ENCODE measurements around the gene SEMA4G. TPM values are rescaled to one million over a fixed set of nuclear protein-coding genes. Genes with fewer than 3 reads are reported as not detected.

The SEMA4G gene
- total and polyA plus RNA-seq, 2 of the 8 experiments (the other 6 are each of a cell fraction or from before 2014, with no cell fraction given): 7.1 to 18.2 TPM

DNA sequence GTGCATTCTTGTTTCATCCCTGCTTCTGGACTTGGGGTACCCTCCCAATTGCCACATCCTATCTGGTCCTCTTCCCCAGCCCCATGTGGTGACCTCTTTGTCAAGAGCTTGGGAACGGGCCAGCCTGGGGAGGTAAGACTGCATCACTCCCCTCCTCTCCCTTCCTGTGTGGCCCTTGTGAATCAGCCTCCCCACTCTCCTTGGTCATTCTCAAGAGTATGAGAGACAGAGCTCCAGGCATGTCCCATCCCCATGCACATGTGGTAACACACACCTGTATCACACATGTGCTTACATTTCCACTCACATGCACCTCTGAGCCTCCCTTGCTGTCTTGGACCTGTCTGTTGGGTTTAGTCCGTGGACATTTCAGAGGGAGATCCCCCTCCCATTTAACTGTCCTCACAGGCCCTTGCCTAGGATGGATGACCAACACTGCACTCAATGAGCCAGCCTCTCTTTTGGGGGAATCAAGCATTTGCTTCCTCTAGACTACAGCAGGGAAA is 15.4 kb downstream of the SEMA4G start (continued):
- TF ChIP-seq, protein P1, sequence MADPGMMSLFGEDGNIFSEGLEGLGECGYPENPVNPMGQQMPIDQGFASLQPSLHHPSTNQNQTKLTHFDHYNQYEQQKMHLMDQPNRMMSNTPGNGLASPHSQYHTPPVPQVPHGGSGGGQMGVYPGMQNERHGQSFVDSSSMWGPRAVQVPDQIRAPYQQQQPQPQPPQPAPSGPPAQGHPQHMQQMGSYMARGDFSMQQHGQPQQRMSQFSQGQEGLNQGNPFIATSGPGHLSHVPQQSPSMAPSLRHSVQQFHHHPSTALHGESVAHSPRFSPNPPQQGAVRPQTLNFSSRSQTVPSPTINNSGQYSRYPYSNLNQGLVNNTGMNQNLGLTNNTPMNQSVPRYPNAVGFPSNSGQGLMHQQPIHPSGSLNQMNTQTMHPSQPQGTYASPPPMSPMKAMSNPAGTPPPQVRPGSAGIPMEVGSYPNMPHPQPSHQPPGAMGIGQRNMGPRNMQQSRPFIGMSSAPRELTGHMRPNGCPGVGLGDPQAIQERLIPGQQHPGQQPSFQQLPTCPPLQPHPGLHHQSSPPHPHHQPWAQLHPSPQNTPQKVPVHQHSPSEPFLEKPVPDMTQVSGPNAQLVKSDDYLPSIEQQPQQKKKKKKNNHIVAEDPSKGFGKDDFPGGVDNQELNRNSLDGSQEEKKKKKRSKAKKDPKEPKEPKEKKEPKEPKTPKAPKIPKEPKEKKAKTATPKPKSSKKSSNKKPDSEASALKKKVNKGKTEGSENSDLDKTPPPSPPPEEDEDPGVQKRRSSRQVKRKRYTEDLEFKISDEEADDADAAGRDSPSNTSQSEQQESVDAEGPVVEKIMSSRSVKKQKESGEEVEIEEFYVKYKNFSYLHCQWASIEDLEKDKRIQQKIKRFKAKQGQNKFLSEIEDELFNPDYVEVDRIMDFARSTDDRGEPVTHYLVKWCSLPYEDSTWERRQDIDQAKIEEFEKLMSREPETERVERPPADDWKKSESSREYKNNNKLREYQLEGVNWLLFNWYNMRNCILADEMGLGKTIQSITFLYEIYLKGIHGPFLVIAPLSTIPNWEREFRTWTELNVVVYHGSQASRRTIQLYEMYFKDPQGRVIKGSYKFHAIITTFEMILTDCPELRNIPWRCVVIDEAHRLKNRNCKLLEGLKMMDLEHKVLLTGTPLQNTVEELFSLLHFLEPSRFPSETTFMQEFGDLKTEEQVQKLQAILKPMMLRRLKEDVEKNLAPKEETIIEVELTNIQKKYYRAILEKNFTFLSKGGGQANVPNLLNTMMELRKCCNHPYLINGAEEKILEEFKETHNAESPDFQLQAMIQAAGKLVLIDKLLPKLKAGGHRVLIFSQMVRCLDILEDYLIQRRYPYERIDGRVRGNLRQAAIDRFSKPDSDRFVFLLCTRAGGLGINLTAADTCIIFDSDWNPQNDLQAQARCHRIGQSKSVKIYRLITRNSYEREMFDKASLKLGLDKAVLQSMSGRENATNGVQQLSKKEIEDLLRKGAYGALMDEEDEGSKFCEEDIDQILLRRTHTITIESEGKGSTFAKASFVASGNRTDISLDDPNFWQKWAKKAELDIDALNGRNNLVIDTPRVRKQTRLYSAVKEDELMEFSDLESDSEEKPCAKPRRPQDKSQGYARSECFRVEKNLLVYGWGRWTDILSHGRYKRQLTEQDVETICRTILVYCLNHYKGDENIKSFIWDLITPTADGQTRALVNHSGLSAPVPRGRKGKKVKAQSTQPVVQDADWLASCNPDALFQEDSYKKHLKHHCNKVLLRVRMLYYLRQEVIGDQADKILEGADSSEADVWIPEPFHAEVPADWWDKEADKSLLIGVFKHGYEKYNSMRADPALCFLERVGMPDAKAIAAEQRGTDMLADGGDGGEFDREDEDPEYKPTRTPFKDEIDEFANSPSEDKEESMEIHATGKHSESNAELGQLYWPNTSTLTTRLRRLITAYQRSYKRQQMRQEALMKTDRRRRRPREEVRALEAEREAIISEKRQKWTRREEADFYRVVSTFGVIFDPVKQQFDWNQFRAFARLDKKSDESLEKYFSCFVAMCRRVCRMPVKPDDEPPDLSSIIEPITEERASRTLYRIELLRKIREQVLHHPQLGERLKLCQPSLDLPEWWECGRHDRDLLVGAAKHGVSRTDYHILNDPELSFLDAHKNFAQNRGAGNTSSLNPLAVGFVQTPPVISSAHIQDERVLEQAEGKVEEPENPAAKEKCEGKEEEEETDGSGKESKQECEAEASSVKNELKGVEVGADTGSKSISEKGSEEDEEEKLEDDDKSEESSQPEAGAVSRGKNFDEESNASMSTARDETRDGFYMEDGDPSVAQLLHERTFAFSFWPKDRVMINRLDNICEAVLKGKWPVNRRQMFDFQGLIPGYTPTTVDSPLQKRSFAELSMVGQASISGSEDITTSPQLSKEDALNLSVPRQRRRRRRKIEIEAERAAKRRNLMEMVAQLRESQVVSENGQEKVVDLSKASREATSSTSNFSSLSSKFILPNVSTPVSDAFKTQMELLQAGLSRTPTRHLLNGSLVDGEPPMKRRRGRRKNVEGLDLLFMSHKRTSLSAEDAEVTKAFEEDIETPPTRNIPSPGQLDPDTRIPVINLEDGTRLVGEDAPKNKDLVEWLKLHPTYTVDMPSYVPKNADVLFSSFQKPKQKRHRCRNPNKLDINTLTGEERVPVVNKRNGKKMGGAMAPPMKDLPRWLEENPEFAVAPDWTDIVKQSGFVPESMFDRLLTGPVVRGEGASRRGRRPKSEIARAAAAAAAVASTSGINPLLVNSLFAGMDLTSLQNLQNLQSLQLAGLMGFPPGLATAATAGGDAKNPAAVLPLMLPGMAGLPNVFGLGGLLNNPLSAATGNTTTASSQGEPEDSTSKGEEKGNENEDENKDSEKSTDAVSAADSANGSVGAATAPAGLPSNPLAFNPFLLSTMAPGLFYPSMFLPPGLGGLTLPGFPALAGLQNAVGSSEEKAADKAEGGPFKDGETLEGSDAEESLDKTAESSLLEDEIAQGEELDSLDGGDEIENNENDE (IDR thresholded peaks at IDR 0.05; ENCODE audit: insufficient replicate concordance, low read length): no peak
- TF ChIP-seq MAFK (IDR thresholded peaks at IDR 0.05; ENCODE audit: low read depth, low read length) (no peak), SP4 (IDR thresholded peaks at IDR 0.05; ENCODE audit: low read length) (no peak), RXRA (IDR thresholded peaks at IDR 0.05; ENCODE audit: insufficient read depth, low read depth, low read length) (no peak), HDAC2 (IDR thresholded peaks at IDR 0.05; ENCODE audit: borderline replicate concordance in 1 of 2, low read depth in 2 of 2, low read length in 2 of 2) (no peak)
- TF ChIP-seq, protein P2, sequence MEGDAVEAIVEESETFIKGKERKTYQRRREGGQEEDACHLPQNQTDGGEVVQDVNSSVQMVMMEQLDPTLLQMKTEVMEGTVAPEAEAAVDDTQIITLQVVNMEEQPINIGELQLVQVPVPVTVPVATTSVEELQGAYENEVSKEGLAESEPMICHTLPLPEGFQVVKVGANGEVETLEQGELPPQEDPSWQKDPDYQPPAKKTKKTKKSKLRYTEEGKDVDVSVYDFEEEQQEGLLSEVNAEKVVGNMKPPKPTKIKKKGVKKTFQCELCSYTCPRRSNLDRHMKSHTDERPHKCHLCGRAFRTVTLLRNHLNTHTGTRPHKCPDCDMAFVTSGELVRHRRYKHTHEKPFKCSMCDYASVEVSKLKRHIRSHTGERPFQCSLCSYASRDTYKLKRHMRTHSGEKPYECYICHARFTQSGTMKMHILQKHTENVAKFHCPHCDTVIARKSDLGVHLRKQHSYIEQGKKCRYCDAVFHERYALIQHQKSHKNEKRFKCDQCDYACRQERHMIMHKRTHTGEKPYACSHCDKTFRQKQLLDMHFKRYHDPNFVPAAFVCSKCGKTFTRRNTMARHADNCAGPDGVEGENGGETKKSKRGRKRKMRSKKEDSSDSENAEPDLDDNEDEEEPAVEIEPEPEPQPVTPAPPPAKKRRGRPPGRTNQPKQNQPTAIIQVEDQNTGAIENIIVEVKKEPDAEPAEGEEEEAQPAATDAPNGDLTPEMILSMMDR (IDR thresholded peaks at IDR 0.05; ENCODE audit: control extremely low read depth in 1 of 3, insufficient read depth in 1 of 3, low read depth in 1 of 3, low read length in 3 of 3): no peak

Data from H1 (cell line).